PC-3 (cell line): ENCODE measurements around the gene KRT17. TPM values are rescaled to one million over a fixed set of nuclear protein-coding genes. Genes with fewer than 3 reads are reported as not detected.

Experiments
- ATAC-seq: fragments of 200-7000 bp; cut with Tn5 transposase; 2 replicates; pipeline ENCODE4 v1.9.1; 2020; ENCODE audit warnings: mild to moderate bottlenecking, moderate library complexity
- BruUV-seq: library from RNA; stranded (reverse); fragments of 400-500 nt; replicated peaks from 2 replicates; lab custom pipeline; 2021; lab: Mats Ljungman, UMichigan
- CTCF ChIA-PET: fragments of 300-600 bp; sonication (Branson Sonifier 250); formaldehyde crosslinking; loops from one replicate; lab custom pipeline; 2022; ENCODE audit warnings: antibody characterized with exemption; lab: Charles Lee
- POLR2A ChIA-PET: fragments of 300-600 bp; sonication (Branson Sonifier 250); formaldehyde crosslinking; loops from one replicate; lab custom pipeline; 2022; ENCODE audit warnings: antibody characterized with exemption; ENCODE audit not compliant: unreplicated experiment; lab: Charles Lee
- DNase-seq: peaks from one replicate; pipeline ENCODE4 v3.0.0-alpha.2; 2015
- H2AFZ ChIP-seq: fragments of 300-600 bp; sonication (generic); 2 replicates; pipeline ENCODE4 v1.6.0; 2016; ENCODE audit warnings: antibody characterized with exemption, low read length
- H3F3A ChIP-seq: fragments of 300-600 bp; sonication (generic); one replicate; pipeline ENCODE4 v1.6.0; 2017; ENCODE audit warnings: antibody characterized with exemption, low read length, control low read depth, mild to moderate bottlenecking; ENCODE audit not compliant: unreplicated experiment
- H3K27ac ChIP-seq: fragments of 300-600 bp; sonication (generic); 2 replicates; pipeline ENCODE4 v1.5.1; 2016; ENCODE audit warnings: mild to moderate bottlenecking, low read length
- H3K27me3 ChIP-seq: fragments of 300-600 bp; sonication (generic); 2 replicates; pipeline ENCODE4 v1.6.1; 2016; ENCODE audit warnings: low read length, mixed read lengths
- H3K36me3 ChIP-seq: fragments of 300-600 bp; sonication (generic); 2 replicates; pipeline ENCODE4 v1.6.1; 2016; ENCODE audit warnings: low read depth, mixed run types, low read length, mixed read lengths
- H3K4me1 ChIP-seq: fragments of 300-600 bp; sonication (generic); 2 replicates; pipeline ENCODE4 v1.5.1; 2016; ENCODE audit warnings: low read length; ENCODE audit not compliant: insufficient read depth
- H3K4me2 ChIP-seq: fragments of 300-600 bp; sonication (generic); 2 replicates; pipeline ENCODE4 v1.6.0; 2016; ENCODE audit warnings: low read length
- H3K4me3 ChIP-seq: fragments of 300-600 bp; sonication (generic); 2 replicates; pipeline ENCODE4 v1.5.1; 2016; ENCODE audit warnings: mild to moderate bottlenecking, low read length, mixed read lengths
- H3K79me2 ChIP-seq: fragments of 300-600 bp; sonication (generic); 2 replicates; pipeline ENCODE4 v1.6.1; 2017; ENCODE audit warnings: low read length, mixed read lengths
- H3K9ac ChIP-seq: fragments of 300-600 bp; sonication (generic); 2 replicates; pipeline ENCODE4 v1.6.0; 2016; ENCODE audit warnings: mild to moderate bottlenecking, low read length
- H3K9me2 ChIP-seq: fragments of 300-600 bp; sonication (generic); replicated peaks from 2 replicates; pipeline ENCODE4 v1.6.1; 2016; ENCODE audit warnings: mixed run types, low read length, mixed read lengths
- H3K9me3 ChIP-seq: fragments of 300-600 bp; sonication (generic); 2 replicates; pipeline ENCODE4 v1.6.1; 2016; ENCODE audit warnings: low read length, mixed read lengths
- H4K20me1 ChIP-seq: fragments of 300-600 bp; sonication (generic); 2 replicates; pipeline ENCODE4 v1.6.1; 2016; ENCODE audit warnings: low read length, mixed read lengths
- CTCF ChIP-seq: fragments of 300-600 bp; sonication (generic); conservative IDR thresholded peaks from 2 replicates; pipeline ENCODE4 v1.5.1; 2017; ENCODE audit warnings: antibody characterized with exemption, low read depth, mild to moderate bottlenecking, low read length
- EZH2 ChIP-seq: fragments of 300-600 bp; sonication (generic); IDR thresholded peaks from one replicate; pipeline ENCODE4 v1.6.1; 2017; ENCODE audit warnings: antibody characterized with exemption, mild to moderate bottlenecking, low read length; ENCODE audit not compliant: unreplicated experiment
- EZH2phosphoT487 ChIP-seq: fragments of 300-600 bp; sonication (generic); IDR thresholded peaks from 2 replicates; pipeline ENCODE4 v1.6.1; 2018; ENCODE audit warnings: mild to moderate bottlenecking, antibody characterized with exemption, low read length, borderline replicate concordance
- intact Hi-C: fragments of 100-400 bp; cut with micrococcal nuclease; formaldehyde crosslinking; loops from 2 replicates; pipeline ENCODE4 v1.9.0; 2023
- total RNA-seq: library from RNA; depleted of rRNA; stranded (reverse); fragments of >200 nt; gene quantifications from 2 replicates; pipeline ENCODE4 v1.2.3, GENCODE V29; 2014

Gene KRT17
- total RNA-seq, 1 experiment from 2014 or later = 92.1 TPM

DNA sequence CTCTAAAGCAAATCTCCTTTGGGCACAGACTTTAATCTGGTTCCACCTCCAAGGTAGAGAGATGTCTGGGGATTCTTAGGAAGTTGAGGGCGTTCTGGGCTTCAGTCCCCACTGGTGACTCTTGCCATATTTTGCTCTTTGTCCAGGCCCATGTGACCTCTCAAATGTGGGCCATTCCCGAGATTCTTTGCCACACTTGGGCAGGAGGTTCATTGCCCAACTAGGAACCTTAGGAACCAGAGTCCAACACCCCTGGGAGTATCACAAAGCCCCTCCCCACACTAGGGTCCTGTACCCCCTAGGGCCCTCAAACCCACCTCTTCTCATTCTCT lies 44.2 kb downstream of the KRT17 start:
- peaks cover 29% of the 10 kb centered on the region for H3K4me1 ChIP-seq
- DNase-seq (no peak), ATAC-seq (no peak)
- intact Hi-C loops = no loop called here
- H3K9me2 ChIP-seq = no peaks in the 10 kb centered on the region
- no peaks in the 10 kb centered on the region for H3K79me2 ChIP-seq
- H3F3A ChIP-seq = no peaks in the 10 kb centered on the region
- no peaks in the 10 kb centered on the region for H3K9me3 ChIP-seq
- no peaks in the 10 kb centered on the region for H3K36me3 ChIP-seq
- no TSS peak for BruUV-seq
- no peak overlapping the region for H3K4me3 ChIP-seq
- no peak overlapping the region for H3K4me2 ChIP-seq
- H3K27ac ChIP-seq = peak overlapping the region; percentile 6; the same call in 1 of the 2 replicates
- TF ChIP-seq EZH2phosphoT487 (no peak), EZH2 (no peak), CTCF (no peak)
- ChIA-PET CTCF (interaction anchor here (0.6 to 0.9 kb wide), 2 partner anchors 85 to 206 kb away, joined by 3 to 5 read pairs; partner anchors contain the start of gene JUP), POLR2A (no interaction called here)
- H3K9ac ChIP-seq = no peak overlapping the region
- H3K27me3 ChIP-seq = no peaks in the 10 kb centered on the region
- H4K20me1 ChIP-seq = no peaks in the 10 kb centered on the region
- no peak overlapping the region for H2AFZ ChIP-seq

GRCh38 chr17:41579484-41580243 lies 44.7 kb downstream of the KRT17 start:
- H3K4me3 ChIP-seq = no peak overlapping the region
- peak; percentile 87 for DNase-seq
- H3K36me3 ChIP-seq = no peaks in the 10 kb centered on the region
- ChIA-PET CTCF (interaction anchor here (0.6 to 0.9 kb wide), 4 partner anchors 75 to 207 kb away, joined by 3 to 19 read pairs (median 4); partner anchors contain the start of gene JUP), POLR2A (interaction anchor here (0.6 kb wide), 1 partner anchor 69 kb away, joined by 15 read pairs; no protein-coding TSS in a partner anchor)
- H3K79me2 ChIP-seq = no peaks in the 10 kb centered on the region
- H3F3A ChIP-seq = no peaks in the 10 kb centered on the region
- peak; percentile 81 for ATAC-seq
- no peak overlapping the region for H3K9ac ChIP-seq
- H3K9me3 ChIP-seq = no peaks in the 10 kb centered on the region
- H3K27me3 ChIP-seq = no peaks in the 10 kb centered on the region
- TF ChIP-seq EZH2 (no peak), CTCF (peak; percentile 65)
- H4K20me1 ChIP-seq = no peaks in the 10 kb centered on the region
- H2AFZ ChIP-seq = no peak overlapping the region
- peak overlapping the region; percentile 36; the same call in 1 of the 2 replicates for H3K4me2 ChIP-seq
- intact Hi-C loops = loop anchor here (2.0 kb wide), 1 partner anchor 69 kb away; no protein-coding TSS in a partner anchor
- peaks cover 29% of the 10 kb centered on the region for H3K4me1 ChIP-seq
- no peaks in the 10 kb centered on the region for H3K9me2 ChIP-seq
- H3K27ac ChIP-seq = peak overlapping the region; percentile 6; the same call in 1 of the 2 replicates
- BruUV-seq = no TSS peak

DNA sequence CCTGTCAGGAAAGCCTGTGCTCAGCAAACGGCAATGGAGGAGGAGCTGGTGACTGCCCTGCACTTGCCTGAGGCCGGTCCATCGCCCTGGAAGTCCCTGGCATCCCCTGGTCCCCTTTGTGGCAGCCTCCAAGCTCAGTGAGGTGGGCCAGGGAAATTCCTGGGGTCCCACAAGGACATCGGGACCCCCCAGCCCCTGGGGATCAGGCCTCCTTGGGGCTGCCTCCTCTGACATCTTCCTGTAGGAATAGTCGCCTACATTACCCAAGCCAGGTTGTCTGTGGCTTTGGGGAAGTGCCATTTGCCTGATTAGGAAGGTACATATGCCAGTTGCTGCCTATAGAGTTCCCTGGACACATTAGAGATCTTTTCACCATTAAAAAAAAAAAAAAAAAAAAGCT lies 45.4 kb downstream of the KRT17 start:
- ChIA-PET CTCF (interaction anchor here (0.6 kb wide), 2 partner anchors 75 to 84 kb away, joined by 3 to 19 read pairs; no protein-coding TSS in a partner anchor), POLR2A (interaction anchor here (0.6 kb wide), 1 partner anchor 69 kb away, joined by 15 read pairs; no protein-coding TSS in a partner anchor)
- Histone ChIP-seq H3K4me1 (peaks cover 29% of the 10 kb centered on the region), H3K36me3 (no peaks in the 10 kb centered on the region), H3K4me3 (no peak overlapping the region), H3K79me2 (no peaks in the 10 kb centered on the region), H4K20me1 (no peaks in the 10 kb centered on the region), H3K9me3 (no peaks in the 10 kb centered on the region), H3K9me2 (no peaks in the 10 kb centered on the region), H3K27me3 (no peaks in the 10 kb centered on the region), H3K27ac (no peak overlapping the region), H3K4me2 (no peak overlapping the region), H3K9ac (no peak overlapping the region), H3F3A (no peaks in the 10 kb centered on the region), H2AFZ (no peak overlapping the region)
- intact Hi-C loops = loop anchor here (2.0 kb wide), 1 partner anchor 70 kb away; no protein-coding TSS in a partner anchor
- no TSS peak for BruUV-seq
- ATAC-seq (no peak), DNase-seq (no peak)
- no peak for TF ChIP-seq EZH2phosphoT487
- TF ChIP-seq CTCF = no peak
- TF ChIP-seq EZH2 = no peak
